GM13977 (cell line): Measurements from ENCODE around the gene KIAA0408.
"Not testable (repeated sequence)": the region's sequence is repeated elsewhere in the genome, so short reads cannot be mapped to it uniquely, and the experiment has no call there.

Experiments used
- DNase-seq: peaks from one replicate; pipeline ENCODE4 v3.0.0; 2012; ENCODE audit warnings: low spot score
- in situ Hi-C: fragments of 300-500 bp; cut with MboI; formaldehyde crosslinking; loops from one replicate; pipeline ENCODE4 v1.12.0; 2022; ENCODE audit warnings: low sequenced_read_pairs, low pct_unique_long_range_greater_than_20kb, mixed read lengths, inconsistent platforms; ENCODE audit not compliant: unreplicated experiment
- TF ChIP-seq, protein P1 (sequence below): IDR thresholded peaks from 2 replicates; pipeline ENCODE4 v1.5.1; 2012; ENCODE audit warnings: mild to moderate bottlenecking, control low read depth; ENCODE audit not compliant: insufficient read depth; ENCODE audit errors: extremely low read depth, missing control alignments

The KIAA0408 gene

DNA sequence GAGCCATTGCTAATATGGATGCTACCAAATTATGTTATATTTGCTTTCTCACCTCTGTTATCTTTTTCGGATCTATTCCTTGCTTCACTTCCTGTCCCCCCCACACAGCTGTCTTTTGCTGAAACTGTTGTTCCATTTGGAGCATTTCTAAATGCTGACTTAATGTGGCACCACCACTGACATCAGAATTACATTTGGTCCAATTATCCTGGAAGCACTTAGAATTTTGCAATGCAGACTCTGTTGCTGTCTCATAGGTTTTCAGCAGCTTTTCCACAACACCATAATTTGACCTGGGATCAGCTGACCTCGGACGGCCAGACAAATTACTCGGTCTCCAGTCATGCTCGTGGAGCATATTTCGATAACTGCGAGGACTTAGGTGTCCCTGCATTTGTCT, 12.8 kb downstream of the KIAA0408 start:
- TF ChIP-seq, protein P1, sequence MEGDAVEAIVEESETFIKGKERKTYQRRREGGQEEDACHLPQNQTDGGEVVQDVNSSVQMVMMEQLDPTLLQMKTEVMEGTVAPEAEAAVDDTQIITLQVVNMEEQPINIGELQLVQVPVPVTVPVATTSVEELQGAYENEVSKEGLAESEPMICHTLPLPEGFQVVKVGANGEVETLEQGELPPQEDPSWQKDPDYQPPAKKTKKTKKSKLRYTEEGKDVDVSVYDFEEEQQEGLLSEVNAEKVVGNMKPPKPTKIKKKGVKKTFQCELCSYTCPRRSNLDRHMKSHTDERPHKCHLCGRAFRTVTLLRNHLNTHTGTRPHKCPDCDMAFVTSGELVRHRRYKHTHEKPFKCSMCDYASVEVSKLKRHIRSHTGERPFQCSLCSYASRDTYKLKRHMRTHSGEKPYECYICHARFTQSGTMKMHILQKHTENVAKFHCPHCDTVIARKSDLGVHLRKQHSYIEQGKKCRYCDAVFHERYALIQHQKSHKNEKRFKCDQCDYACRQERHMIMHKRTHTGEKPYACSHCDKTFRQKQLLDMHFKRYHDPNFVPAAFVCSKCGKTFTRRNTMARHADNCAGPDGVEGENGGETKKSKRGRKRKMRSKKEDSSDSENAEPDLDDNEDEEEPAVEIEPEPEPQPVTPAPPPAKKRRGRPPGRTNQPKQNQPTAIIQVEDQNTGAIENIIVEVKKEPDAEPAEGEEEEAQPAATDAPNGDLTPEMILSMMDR = no peak
- in situ Hi-C loops = no loop called here
- DNase-seq = no peak

DNA sequence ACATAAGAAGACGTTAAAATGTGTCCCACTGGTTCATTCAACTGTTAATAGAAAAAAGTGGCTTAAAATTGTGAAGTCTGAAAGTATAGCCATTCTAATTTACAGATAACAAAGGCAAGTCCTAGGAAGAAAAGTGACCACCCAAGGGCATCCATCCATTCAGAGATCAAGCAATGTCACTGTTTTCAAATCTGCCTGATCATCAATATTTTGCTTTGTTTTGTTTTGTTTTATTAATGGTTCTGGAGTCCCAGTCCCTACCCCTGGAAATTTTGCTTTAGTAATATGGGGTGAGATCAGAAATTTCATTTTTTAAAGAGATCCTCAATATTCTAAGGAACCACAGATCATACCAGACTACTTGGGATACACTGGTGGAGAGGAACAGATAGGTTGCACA, 17.3 kb downstream of the KIAA0408 start:
- TF ChIP-seq, protein P1 = no peak
- DNase-seq = no peak
- in situ Hi-C loops = no loop called here

DNA sequence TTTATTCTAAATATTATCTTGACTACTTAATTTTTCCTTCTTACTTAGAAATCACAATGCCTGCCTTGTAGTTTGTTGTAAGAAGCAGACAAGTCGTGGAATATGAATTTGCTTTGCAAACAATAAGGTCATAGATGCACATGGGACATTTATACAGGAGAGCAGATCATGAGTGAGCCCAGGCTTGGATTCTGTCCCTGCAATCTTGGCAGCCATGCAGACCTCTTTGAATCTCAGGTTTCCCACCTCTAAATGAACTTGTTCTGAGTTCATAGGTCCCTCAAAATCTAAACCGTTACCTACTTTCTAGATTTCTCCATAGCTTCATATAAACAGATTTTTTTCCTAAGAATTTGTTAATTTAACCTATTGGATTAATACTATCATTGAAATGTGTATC, 19.5 kb downstream of the KIAA0408 start:
- DNase-seq = no peak
- TF ChIP-seq, protein P1 = no peak
- in situ Hi-C loops = no loop called here

DNA sequence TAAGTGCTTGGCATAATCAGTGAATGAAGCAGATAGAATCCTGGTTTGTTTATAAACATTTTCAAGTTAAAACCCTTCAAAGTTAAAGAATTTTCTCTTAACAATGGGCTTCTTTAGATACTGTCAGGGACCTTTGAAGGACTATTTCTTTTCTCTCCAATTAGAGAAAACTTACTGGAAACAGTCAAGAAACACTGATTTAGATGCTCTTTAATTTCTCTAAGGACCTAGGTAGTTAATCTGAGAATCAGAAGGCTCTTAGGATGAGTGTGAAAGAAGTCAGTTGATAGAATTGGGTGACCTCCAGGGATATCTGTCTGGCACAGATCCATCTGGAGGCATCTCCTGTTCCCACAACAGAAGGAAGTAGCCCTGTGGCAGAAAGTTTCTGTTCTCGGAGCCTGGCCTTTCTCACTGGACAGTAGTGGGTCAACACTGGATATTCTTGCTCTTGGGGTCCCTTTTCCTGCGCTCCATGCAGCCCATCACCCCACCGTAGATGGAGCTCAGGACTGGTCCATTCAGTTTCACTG, 22.5 kb downstream of the KIAA0408 start:
- TF ChIP-seq, protein P1 = no peak
- in situ Hi-C loops = no loop called here
- DNase-seq = no peak

DNA sequence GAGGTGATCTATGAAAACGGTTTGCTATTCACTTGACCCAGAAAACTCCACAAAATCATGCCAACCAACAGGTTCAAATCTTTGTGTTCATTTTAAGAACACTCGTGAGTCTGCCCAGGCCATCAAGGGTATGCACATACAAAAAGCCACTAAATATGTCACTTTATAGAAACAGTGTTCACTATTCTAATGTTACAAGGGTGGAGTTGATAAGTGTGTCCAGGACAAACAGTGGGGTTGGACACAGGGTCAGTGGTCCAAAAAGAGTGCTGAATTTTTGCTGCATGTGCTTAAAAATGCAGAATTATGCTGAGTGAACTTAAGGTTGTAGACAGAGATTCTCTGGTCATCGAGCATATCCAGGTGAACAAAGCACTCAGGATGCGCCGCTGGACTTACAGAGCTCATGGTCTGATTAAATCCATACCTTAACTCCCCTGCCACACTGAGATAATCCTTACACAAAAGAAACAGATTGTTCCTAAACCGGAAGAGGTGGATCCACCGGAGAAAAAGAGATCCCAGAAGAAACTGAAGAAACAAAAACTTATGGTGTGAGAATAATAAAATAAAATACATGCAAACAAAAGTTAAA, 23.5 kb downstream of the KIAA0408 start:
- in situ Hi-C loops = no loop called here
- DNase-seq = no peak
- TF ChIP-seq, protein P1 = no peak

DNA sequence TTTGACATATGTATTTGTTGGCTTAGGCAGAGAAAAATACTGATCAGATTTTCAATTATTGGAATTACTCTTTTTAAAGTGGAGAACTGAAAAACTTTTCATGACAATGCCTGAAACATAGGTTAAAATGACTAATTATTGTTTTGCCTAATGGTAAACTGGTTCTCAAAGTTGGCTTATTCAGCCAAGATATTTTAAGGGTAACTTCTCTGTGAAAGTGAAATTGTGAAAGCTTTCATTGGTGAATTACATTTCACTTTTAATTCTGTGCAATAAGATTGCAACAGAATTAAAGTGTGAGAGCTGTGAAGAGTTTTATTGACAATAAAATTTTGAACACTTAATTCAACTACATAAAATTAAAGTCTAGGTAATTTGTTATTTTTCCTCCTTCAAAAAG, 24.5 kb downstream of the KIAA0408 start:
- in situ Hi-C loops = no loop called here
- DNase-seq = no peak
- TF ChIP-seq, protein P1 = no peak

DNA sequence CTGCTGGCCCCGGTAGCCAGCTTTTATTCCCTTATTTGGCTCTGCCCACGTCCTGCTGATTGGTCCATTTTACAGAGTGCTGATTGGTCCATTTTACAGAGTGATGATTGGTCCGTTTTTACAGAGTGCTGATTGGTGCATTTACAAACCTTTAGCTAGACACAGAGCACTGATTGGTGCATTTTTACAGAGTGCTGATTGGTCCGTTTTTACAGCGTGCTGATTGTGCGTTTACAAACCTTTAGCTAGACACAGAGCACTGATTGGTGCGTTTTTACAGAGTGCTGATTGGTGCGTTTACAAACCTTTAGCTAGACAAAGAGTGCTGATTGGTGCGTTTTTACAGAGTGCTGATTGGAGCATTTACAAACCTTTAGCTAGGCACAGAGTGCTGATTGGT, 30.6 kb downstream of the KIAA0408 start:
- in situ Hi-C loops, DNase-seq: not testable (repeated sequence)
